HG03025 (cell line): ENCODE measurements around the gene BCAR1.
"Not testable (repeated sequence)": the region's sequence is repeated elsewhere in the genome, so short reads cannot be mapped to it uniquely, and the experiment has no call there.

Experiments
- ATAC-seq: cut with Tn5 transposase; IDR thresholded peaks from one replicate; pipeline ENCODE4 v1.9.1; 2021; ENCODE audit warnings: mild to moderate bottlenecking, moderate library complexity; ENCODE audit not compliant: unreplicated experiment, low FRiP score

The BCAR1 gene

DNA sequence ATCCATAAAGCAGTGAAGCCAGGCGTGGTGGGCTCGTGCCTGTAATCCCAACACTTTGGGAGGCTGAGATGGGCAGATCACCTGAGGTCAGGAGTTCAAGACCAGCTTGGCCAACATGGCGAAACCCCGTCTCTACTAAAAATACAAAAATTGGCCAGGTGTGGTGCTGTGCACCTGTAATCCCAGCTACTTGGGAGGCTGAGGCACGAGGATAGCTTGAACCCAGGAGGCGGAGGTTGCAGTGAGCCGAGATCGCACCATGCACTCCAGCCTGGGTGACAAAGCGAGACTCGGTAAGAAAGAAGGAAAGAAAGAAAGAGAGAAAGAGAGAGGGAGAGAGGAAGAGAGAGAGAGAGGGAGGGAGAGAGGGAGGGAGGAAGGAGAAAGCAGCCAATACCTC is 21.2 kb upstream of the BCAR1 start:
- ATAC-seq = not testable (repeated sequence)

- no peak for ATAC-seq
These were observed 20.7 kb upstream of the BCAR1 start for GRCh38 chr16:75272097-75272551.

- ATAC-seq = no peak
These were observed 20.1 kb upstream of the BCAR1 start for GRCh38 chr16:75271441-75272096.

DNA sequence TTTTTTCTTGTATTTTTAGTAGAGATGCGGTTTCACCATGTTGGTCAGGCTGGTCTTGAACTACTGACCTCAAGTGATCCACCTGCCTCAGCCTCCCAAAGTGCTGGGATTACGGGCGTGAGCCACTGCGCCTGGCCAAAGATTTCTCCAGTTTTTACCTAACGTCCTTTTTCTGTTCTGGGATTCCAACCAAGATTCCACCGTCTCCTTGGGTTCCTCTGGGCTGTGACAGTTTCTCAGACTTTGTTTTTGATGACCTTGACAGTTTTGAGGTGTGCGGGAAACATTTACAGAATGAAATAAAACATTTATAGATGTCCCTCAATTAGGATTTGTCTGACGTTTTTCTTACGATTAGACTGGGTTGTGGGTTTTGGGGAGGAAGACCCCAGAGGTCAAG is 17.9 kb upstream of the BCAR1 start:
- ATAC-seq = not testable (repeated sequence)

DNA sequence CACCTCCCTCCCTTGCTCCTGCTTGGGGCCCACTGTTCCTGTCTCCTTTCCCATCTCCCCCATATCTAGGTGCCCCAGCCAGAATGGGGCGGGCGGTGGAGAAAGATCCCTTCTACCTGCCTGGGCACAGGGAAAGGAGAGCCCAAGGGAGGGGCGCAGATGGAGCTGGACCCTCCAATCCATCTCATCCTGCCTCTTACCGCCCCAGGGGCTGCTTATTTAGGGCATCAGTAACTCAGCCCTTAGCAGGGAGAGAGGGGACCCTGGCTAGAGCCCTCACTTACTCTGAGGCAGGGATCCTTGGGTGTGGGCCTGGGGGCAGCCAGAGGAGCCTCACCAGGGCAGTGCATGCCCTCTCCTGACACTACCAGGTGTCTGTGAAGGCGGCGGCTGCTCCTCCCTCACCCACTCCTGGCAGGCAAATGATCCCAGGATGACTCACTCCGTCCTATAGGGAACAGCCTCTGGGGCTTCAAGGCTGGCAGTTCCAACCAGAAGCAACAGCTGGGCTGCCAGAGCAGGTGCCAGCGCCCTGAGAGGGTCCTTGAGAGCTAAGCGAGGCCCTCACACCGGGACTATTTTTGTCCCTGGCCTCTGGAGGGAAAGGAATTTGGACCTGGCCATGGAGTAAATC is 16.3 kb upstream of the BCAR1 start:
- ATAC-seq = no peak

DNA sequence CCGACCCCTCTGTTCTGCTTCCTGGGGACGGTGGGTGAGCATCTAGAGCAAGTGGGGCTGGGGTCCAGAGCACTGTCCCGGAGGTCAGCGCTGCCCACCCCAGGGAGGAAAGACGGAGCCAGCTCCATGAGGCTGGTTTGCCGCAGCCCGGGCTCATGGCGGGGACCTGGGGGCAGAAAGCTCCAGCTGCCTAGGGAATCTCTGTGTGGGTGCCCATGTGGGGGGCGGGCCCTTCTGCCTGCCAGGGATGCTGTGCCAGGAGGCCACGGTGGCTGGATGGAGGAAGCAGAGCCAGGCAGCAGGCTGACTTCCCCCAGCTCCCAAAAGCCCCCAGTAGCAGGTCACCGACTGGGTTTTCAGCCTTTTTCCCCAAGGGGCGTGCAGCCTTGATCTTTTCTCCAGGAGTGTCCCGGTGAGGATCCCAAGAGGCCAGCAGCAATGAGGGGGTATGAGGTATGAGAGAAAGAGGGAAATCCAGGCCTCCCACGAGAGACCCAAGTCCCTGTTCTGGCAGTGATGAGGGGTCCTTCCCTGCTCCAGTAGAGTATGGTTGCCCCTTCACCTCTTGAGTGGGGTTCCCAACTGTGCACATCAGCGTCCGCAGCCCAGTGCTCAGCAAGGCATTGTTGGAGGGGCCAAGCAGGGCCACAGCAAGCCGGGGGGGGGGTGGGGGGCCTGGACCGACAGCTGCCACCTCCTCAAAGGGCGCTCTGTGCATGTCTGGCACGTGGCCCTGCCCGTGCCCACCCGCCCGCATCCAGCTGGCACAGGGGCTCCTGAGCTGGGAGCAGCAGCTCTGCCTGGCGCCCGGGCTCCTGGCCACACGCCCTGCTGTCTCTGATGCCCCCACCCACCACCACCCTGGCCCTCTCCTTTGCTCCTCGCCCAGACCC is 15.6 kb upstream of the BCAR1 start:
- no peak for ATAC-seq

DNA sequence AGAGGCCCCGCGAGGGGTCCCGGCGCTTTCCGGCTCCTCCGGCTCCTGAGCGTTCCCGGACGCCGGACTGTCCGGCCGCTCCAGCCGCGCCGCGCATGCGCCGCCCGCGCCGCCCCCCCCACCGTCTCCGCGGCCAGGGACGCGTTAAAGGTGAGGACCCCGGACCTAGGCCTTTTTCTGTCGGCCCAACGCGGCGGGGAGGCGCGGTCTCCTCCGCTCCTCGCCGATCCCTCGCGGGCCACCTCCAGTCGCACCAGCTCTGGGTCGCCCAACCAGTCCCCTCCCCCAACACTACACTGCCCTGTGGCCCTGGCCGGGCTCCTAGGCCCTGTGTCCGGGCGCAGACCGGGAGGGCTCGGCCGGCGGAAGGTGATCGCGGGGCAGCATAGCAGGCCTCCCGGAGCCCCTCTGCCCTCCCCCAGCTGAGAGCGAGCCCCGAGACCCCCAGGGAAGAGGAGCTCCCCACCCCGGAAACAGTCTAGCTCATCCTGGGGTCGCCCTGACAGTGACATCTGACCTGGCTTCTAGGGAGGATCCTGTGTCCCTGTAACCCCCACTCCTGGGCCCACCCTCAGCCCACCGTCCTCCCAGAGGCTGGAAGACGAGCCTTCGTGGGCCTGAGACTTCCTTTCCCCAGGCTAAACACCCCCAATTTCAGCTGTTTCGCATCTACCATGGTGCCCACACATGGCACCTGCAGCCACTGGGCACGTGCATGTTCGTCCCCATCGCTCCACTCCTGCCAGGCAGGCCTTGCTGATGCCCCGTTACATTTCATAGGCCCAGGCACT is 14.7 kb upstream of the BCAR1 start:
- peak; percentile 68 for ATAC-seq

- peak; percentile 15 for ATAC-seq
These were observed 13.8 kb upstream of the BCAR1 start for GRCh38 chr16:75264999-75265910.

DNA sequence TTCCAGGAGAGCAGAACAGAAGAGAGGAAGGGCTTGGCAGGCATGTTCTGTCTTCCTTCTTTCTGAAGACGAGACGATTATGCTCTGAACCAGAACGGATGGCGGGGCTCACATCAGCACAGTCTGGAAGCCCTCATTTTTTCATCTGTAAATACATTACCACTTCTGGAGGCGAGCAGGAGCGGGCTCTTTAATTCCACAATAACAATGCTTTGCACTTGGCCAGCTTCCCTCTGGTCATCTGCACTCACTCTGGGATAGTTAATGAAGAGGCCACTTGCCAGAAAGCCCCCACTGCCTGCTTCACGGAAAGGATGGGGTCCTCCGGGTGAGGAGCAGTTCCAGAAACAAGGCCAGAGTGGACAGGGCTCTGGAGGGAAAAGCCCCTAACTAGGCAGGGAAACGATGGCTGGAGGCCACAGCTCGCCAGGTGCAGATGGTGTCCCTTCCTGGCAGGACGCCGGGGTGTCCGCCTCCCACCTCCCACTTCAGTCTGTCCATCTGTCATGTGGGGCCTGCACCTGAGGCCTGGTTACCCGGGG is 13.1 kb upstream of the BCAR1 start:
- no peak for ATAC-seq

DNA sequence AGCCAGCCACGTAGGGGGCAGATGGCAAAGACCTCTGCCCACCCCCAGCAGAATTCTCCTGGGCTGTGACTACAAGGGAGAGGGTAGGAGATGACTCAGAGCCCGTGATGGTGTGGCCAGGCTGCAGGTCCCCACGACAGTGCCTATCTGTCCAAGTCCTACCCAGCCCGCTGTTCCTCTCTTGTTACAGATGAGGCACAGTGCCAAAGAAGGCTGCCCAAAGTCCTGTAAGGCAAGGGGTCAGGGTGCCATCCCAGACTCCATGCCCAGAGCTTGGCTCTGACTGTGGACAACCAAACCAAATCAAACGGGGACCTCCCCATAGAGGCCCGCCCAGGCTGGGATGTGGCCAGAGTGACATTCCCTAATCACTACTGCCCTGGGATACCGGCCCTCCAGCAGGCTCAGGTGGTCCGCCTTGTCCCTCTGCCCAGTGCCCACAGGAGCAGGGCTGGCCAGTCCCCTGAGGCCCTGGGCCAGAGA is 12.6 kb upstream of the BCAR1 start:
- ATAC-seq = no peak

DNA sequence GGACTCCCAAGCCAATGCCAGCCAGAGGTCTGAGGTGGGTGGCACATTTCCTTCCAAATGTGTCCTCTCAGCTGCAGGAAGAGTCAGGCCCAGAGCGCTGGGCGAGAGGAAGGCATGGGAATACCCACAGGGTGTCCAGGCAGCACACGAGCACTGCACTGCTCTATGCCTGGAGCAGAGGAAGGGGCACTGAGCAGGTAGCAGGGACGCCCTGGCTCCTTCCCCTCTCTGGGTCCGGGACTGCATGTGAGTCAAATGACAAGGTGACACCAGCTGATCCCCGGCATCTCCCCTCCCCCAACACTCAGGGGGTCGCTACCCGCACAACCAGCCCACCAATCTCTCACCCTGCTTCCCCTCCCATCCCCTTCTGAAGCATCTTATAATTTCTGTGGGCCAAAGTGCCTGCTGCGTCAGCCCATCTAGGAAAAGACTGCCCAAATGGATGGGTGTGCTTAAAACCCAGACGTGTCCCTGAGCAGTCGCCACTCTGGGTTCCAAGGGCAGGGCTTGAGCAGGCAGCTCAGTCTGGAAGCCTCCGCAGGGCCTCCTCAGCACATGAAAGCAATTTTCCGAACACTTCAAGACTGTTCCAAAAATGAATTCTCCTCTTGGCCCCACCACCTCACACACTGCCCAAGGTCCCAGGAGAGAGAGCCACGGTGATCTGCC is 12.0 kb upstream of the BCAR1 start:
- ATAC-seq = no peak

DNA sequence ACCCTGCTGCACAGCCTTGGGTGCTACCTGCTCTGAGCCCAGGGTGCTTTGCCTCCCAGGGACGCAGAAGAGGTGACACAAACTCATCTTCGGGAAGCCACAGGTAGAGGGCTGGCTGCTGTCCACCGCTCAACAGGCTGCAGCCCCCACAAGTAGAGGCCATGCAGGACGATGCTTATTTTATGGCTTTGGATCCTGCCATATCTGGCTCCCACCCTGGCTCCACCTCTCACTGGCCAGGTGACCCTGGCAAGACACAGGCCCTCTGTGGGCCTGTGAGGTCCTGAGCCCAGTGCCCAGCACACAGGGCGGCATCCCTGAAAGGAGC is 11.3 kb upstream of the BCAR1 start:
- ATAC-seq = no peak

GRCh38 chr16:75262104-75262799 is 10.8 kb upstream of the BCAR1 start:
- no peak for ATAC-seq

GRCh38 chr16:75261590-75262078 is 10.2 kb upstream of the BCAR1 start:
- no peak for ATAC-seq

DNA sequence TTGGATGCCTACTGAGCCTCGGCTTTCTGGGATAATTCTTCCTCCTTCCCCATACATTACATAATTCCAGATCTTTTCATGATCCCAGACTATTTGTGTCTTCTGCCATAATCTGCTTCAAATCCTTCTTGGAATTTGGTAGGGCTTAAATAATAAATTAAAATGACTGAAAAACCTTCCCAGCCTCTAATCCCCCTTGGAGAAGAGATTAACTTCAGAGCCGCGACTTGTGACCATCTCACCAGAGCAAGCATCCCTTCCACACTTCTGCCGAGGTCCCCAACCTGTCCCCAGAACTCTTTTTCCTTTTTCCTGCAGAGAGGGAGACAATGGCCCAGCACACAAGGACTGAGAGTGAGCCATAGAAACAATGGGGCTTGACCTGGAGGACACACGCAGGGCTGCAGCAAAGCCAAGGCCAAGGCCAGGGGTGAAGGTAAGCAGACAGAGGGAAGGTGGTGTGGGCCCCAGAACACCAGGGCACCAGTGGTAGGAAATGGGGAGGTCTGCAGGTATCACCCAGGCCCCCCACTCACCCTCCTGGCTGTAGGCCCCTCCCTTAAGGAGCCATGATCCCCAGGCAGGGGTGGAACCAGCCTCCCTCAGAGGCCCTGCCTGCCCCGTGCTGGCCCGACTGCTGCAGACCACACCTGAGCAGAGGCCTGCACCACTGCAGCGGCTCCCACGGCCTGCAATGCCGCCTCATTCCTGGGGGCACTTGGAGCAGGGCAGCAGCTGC is 9.6 kb upstream of the BCAR1 start:
- no peak for ATAC-seq

DNA sequence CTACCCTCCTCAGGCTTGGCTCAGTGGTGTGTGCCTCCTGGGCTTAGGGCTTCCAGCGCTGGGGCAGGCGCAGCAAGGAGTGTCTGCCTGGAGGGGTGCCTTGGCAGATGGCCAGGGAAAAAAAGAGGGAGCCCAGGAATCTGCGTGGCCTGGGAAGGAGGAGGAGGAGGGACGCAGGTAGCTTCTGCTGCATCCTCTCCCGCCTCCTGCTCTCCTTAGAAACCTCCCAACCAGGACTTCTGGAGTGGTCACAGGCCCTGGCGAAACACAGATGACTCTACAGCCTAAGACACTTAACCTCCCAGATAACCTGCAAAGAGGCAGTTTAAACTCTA is 7.3 kb upstream of the BCAR1 start:
- ATAC-seq = no peak
